Epithelial cell of esophagus (primary cell): ENCODE measurements around the gene PIGV.
"Not testable (repeated sequence)": the region's sequence is repeated elsewhere in the genome, so short reads cannot be mapped to it uniquely, and the experiment has no call there.

Experiments used
- DNase-seq: peaks from one replicate; pipeline ENCODE4 v3.0.0; 2010; ENCODE audit warnings: low read depth
- H3K4me3 ChIP-seq: 2 replicates; pipeline ENCODE4 v1.5.1; 2011; ENCODE audit warnings: mild to moderate bottlenecking, low read length, control low read depth
- TF ChIP-seq, protein P1 (sequence below): IDR thresholded peaks from 2 replicates; pipeline ENCODE4 v1.5.1; 2011; ENCODE audit warnings: low read depth, mild to moderate bottlenecking, low read length, control low read depth, inconsistent platforms; ENCODE audit not compliant: insufficient read depth; ENCODE audit errors: missing control alignments

PIGV gene

GRCh38 chr1:26844424-26845196 lies 56.9 kb downstream of the PIGV start:
- DNase-seq = no peak
- no peak overlapping the region for H3K4me3 ChIP-seq
- TF ChIP-seq, protein P1, sequence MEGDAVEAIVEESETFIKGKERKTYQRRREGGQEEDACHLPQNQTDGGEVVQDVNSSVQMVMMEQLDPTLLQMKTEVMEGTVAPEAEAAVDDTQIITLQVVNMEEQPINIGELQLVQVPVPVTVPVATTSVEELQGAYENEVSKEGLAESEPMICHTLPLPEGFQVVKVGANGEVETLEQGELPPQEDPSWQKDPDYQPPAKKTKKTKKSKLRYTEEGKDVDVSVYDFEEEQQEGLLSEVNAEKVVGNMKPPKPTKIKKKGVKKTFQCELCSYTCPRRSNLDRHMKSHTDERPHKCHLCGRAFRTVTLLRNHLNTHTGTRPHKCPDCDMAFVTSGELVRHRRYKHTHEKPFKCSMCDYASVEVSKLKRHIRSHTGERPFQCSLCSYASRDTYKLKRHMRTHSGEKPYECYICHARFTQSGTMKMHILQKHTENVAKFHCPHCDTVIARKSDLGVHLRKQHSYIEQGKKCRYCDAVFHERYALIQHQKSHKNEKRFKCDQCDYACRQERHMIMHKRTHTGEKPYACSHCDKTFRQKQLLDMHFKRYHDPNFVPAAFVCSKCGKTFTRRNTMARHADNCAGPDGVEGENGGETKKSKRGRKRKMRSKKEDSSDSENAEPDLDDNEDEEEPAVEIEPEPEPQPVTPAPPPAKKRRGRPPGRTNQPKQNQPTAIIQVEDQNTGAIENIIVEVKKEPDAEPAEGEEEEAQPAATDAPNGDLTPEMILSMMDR = no peak

DNA sequence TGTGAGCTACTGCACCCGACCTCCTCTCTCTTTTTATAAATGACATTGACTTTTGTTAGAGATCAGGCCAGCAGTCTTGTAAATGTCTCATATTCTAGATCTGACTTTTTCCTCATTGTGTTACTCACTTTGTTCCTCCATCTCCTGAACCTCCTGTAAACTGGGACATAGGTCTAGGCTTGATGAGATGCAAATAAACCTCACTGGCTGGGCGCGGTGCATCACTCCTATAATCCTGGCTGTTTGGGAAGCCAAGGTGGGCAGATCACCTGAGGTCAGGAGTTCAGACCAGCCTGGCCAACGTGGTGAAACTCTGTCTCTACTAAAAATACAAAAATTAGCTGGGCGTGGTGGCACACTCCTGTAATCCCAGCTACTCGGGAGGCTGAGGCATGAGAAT lies 60.1 kb downstream of the PIGV start:
- DNase-seq, H3K4me3 ChIP-seq: not testable (repeated sequence)
